SK-N-SH (cell line): ENCODE data around the gene PDIA6.

ENCODE experiments used
- FOXM1 ChIP-seq: IDR thresholded peaks from 2 replicates; pipeline ENCODE4 v1.4.0; 2012; ENCODE audit warnings: low read depth, mild to moderate bottlenecking
- NRF1 ChIP-seq: IDR thresholded peaks from 2 replicates; pipeline ENCODE4 v1.6.1; 2012; ENCODE audit warnings: low read depth, mild to moderate bottlenecking, low read length
- RAD21 ChIP-seq: IDR thresholded peaks from 2 replicates; pipeline ENCODE4 v1.6.1; 2012; ENCODE audit warnings: mild to moderate bottlenecking, low read length
- YY1 ChIP-seq: IDR thresholded peaks from 2 replicates; pipeline ENCODE4 v1.4.0; 2012; ENCODE audit warnings: low read depth, mild to moderate bottlenecking
- TF ChIP-seq, protein P1 (sequence below): fragments of 200-600 bp; sonication (generic); IDR thresholded peaks from 2 replicates; pipeline ENCODE4 v1.6.1; 2017; ENCODE audit warnings: antibody characterized with exemption, mild to moderate bottlenecking, moderate library complexity
- TF ChIP-seq, protein P2 (sequence below): IDR thresholded peaks from 2 replicates; pipeline ENCODE4 v1.4.0; 2012; ENCODE audit warnings: low read depth

DNA sequence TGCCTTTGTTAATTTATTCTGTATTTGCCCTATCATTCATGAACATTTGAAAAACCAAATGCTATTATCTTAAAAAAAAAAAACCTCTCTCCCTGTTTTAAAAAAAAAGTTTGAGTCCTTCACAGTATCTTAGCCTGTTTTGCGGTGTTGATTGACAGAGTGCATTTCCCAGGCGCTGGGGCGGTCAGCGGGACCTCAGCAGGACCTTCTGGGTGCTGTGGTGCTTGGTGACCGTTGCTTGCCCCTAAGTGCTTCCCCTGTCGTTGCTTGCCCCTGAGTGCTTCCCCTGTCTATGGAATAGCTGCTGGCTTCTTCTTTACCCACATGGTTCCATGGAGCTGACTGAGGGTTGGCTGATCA, 79.0 kb downstream of the PDIA6 start:
- TF ChIP-seq, protein P1, sequence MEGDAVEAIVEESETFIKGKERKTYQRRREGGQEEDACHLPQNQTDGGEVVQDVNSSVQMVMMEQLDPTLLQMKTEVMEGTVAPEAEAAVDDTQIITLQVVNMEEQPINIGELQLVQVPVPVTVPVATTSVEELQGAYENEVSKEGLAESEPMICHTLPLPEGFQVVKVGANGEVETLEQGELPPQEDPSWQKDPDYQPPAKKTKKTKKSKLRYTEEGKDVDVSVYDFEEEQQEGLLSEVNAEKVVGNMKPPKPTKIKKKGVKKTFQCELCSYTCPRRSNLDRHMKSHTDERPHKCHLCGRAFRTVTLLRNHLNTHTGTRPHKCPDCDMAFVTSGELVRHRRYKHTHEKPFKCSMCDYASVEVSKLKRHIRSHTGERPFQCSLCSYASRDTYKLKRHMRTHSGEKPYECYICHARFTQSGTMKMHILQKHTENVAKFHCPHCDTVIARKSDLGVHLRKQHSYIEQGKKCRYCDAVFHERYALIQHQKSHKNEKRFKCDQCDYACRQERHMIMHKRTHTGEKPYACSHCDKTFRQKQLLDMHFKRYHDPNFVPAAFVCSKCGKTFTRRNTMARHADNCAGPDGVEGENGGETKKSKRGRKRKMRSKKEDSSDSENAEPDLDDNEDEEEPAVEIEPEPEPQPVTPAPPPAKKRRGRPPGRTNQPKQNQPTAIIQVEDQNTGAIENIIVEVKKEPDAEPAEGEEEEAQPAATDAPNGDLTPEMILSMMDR = no peak
- TF ChIP-seq RAD21 = no peak
- no peak for TF ChIP-seq FOXM1
- TF ChIP-seq, protein P2, sequence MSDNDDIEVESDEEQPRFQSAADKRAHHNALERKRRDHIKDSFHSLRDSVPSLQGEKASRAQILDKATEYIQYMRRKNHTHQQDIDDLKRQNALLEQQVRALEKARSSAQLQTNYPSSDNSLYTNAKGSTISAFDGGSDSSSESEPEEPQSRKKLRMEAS = no peak
- no peak for TF ChIP-seq NRF1
- TF ChIP-seq YY1 = no peak
